Neural progenitor cell (in vitro differentiated cells): Measurements from ENCODE around the gene PRODH2. TPM values are rescaled to one million over a fixed set of nuclear protein-coding genes. Genes with fewer than 3 reads are reported as not detected.

ENCODE experiments used
- DNase-seq: peaks from one replicate; pipeline ENCODE4 v3.0.0-alpha.2; 2016; ENCODE audit warnings: low spot score
- H2AFZ ChIP-seq: fragments of 200-600 bp; sonication (generic); replicated peaks from 2 replicates; pipeline ENCODE4 v1.6.1; 2016; ENCODE audit warnings: antibody characterized with exemption
- H3F3A ChIP-seq: fragments of 200-600 bp; sonication (generic); 2 replicates; pipeline ENCODE4 v1.6.1; 2016; ENCODE audit warnings: antibody characterized with exemption, low read depth
- H3K27ac ChIP-seq: fragments of 200-600 bp; sonication (generic); 2 replicates; pipeline ENCODE4 v1.5.1; 2016; ENCODE audit warnings: mild to moderate bottlenecking
- H3K27me3 ChIP-seq: fragments of 200-600 bp; sonication (generic); 2 replicates; pipeline ENCODE4 v1.6.1; 2016; ENCODE audit warnings: mild to moderate bottlenecking, moderate library complexity
- H3K36me3 ChIP-seq: fragments of 200-600 bp; sonication (generic); 2 replicates; pipeline ENCODE4 v1.5.1; 2016
- H3K4me1 ChIP-seq: fragments of 200-600 bp; sonication (generic); 2 replicates; pipeline ENCODE4 v1.6.1; 2016; ENCODE audit warnings: mixed run types
- H3K4me2 ChIP-seq: fragments of 200-600 bp; sonication (generic); 2 replicates; pipeline ENCODE4 v1.6.1; 2016
- H3K4me3 ChIP-seq: fragments of 200-600 bp; sonication (generic); 2 replicates; pipeline ENCODE4 v1.5.1; 2016
- H3K79me2 ChIP-seq: fragments of 200-600 bp; sonication (generic); 2 replicates; pipeline ENCODE4 v1.6.1; 2016; ENCODE audit warnings: low read depth
- H3K9ac ChIP-seq: fragments of 200-600 bp; sonication (generic); 2 replicates; pipeline ENCODE4 v1.6.1; 2016
- H3K9me3 ChIP-seq: fragments of 200-600 bp; sonication (generic); 2 replicates; pipeline ENCODE4 v1.5.1; 2016; ENCODE audit warnings: low read depth
- H4K20me1 ChIP-seq: fragments of 200-600 bp; sonication (generic); 2 replicates; pipeline ENCODE4 v1.6.1; 2016; ENCODE audit warnings: low read depth
- H3K27ac Mint-ChIP-seq: 3 replicates; pipeline ENCODE4 v1.8.0; 2021; ENCODE audit warnings: mixed read lengths
- H3K27me3 Mint-ChIP-seq: 2 replicates; pipeline ENCODE4 v1.8.0; 2022; ENCODE audit warnings: low read depth, mild to moderate bottlenecking, inconsistent platforms, moderate library complexity, mixed read lengths; ENCODE audit not compliant: insufficient read depth
- H3K36me3 Mint-ChIP-seq: 3 replicates; pipeline ENCODE4 v1.8.0; 2021; ENCODE audit warnings: mixed read lengths
- H3K4me1 Mint-ChIP-seq: 3 replicates; pipeline ENCODE4 v1.8.0; 2021; ENCODE audit warnings: mixed read lengths
- H3K4me3 Mint-ChIP-seq: 3 replicates; pipeline ENCODE4 v1.8.0; 2021; ENCODE audit warnings: mild to moderate bottlenecking, moderate library complexity, mixed read lengths
- H3K9me3 Mint-ChIP-seq: 3 replicates; pipeline ENCODE4 v1.8.0; 2020; ENCODE audit warnings: mixed read lengths
- EZH2 ChIP-seq: fragments of 200-600 bp; sonication (generic); IDR thresholded peaks from 2 replicates; pipeline ENCODE4 v1.6.1; 2017; ENCODE audit warnings: antibody characterized with exemption, mild to moderate bottlenecking, moderate library complexity
- EZH2phosphoT487 ChIP-seq: fragments of 200-600 bp; sonication (generic); IDR thresholded peaks from 2 replicates; pipeline ENCODE4 v1.6.1; 2017; ENCODE audit warnings: antibody characterized with exemption
- total RNA-seq: library from RNA; depleted of rRNA; stranded (reverse); fragments of >200 nt; gene quantifications from 2 replicates; pipeline ENCODE4 v1.2.3, GENCODE V29; 2015; ENCODE audit warnings: low replicate concordance
- TF ChIP-seq, protein P1 (sequence below): fragments of 200-600 bp; sonication (generic); IDR thresholded peaks from 2 replicates; pipeline ENCODE4 v1.5.1; 2017; ENCODE audit warnings: antibody characterized with exemption, mild to moderate bottlenecking

PRODH2 gene
- total RNA-seq, 1 donor from 2014 or later = not detected

DNA sequence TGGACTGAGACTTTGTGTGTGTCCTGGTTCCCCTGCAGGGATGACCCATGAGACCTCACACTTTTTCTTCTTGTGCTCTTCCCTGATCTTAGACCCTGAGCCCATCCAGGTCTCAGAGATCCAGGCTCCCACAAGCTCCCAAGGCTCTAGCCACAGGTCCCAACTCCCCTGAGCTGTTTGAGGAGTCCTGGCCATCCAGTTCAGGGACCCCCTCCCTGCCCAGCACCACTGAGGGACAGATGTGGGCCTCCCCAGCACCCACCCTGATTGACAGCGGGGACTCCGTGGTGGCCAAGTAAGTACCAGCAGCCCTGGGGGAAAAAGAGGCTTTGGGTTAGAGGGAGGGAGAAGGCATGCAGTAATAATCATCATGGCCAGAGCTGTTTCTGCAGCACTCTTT lies 52.9 kb downstream of the PRODH2 start:
- peaks cover 16% of the 10 kb centered on the region for H3K79me2 ChIP-seq
- peaks cover 8% of the 10 kb centered on the region for H3K27me3 Mint-ChIP-seq
- H3K27ac ChIP-seq = no peak overlapping the region
- no peak overlapping the region for H2AFZ ChIP-seq
- H3K9me3 Mint-ChIP-seq = no peaks in the 10 kb centered on the region
- peak overlapping the region; percentile 99 for H3K4me3 Mint-ChIP-seq
- H3K36me3 ChIP-seq = no peaks in the 10 kb centered on the region
- H3K27me3 ChIP-seq = peaks cover 24% of the 10 kb centered on the region
- TF ChIP-seq EZH2phosphoT487 (no peak), EZH2 (no peak)
- TF ChIP-seq, protein P1, sequence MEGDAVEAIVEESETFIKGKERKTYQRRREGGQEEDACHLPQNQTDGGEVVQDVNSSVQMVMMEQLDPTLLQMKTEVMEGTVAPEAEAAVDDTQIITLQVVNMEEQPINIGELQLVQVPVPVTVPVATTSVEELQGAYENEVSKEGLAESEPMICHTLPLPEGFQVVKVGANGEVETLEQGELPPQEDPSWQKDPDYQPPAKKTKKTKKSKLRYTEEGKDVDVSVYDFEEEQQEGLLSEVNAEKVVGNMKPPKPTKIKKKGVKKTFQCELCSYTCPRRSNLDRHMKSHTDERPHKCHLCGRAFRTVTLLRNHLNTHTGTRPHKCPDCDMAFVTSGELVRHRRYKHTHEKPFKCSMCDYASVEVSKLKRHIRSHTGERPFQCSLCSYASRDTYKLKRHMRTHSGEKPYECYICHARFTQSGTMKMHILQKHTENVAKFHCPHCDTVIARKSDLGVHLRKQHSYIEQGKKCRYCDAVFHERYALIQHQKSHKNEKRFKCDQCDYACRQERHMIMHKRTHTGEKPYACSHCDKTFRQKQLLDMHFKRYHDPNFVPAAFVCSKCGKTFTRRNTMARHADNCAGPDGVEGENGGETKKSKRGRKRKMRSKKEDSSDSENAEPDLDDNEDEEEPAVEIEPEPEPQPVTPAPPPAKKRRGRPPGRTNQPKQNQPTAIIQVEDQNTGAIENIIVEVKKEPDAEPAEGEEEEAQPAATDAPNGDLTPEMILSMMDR = no peak
- peaks cover 6% of the 10 kb centered on the region for H3K4me1 ChIP-seq
- H4K20me1 ChIP-seq = peaks cover 19% of the 10 kb centered on the region
- no peaks in the 10 kb centered on the region for H3K9me3 ChIP-seq
- no peak overlapping the region for H3K4me2 ChIP-seq
- H3K36me3 Mint-ChIP-seq = peaks cover 11% of the 10 kb centered on the region
- no peak for DNase-seq
- peaks cover 13% of the 10 kb centered on the region for H3F3A ChIP-seq
- no peak overlapping the region for H3K9ac ChIP-seq
- H3K4me1 Mint-ChIP-seq = peaks cover 26% of the 10 kb centered on the region
- no peak overlapping the region for H3K27ac Mint-ChIP-seq
- H3K4me3 ChIP-seq = no peak overlapping the region

DNA sequence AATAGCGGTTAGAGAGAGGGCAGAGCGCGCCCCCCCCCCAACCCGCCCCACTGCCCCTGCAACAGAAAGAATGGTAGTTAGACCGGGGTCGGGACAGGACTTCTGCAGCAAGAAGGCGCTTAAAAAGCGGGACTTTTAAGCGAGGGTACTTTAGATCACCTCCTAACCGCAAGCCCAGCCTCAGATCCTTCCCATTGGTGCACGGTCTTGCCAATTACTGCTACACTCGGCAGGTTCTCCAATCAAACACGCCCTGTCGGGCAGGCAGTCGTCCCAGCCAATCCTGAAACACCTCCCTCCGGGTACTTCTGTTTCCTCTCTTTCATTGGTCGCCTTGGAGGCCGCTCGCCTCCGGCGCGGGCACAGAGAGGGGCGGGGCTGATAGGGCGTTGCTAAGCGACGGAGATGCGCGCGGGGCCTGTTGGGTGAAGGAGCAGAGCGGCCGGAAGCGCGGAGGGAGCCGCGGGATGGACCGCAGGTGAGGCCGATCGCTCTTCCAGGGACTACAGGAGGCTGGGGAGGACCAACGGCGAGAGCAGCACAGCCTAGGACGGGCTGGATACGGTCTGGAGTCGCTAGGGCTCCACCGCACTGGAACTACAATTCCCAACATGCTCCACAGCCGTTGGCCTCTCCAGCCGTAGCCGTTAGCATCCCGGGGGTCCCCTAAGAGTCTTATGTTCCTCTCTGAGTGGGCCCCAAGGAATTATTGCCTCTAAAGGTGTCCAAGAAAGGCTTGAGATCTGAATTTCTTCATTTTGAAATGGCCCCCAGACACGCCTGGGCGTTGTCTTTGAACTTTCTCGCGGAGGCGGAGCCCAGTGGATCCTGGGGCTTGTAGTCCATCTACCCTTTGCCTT lies 54.7 kb downstream of the PRODH2 start, which contains the start of gene PROSER3:
Gene PROSER3 (plus strand): TSS at position 428 of the 860 bp plus-strand sequence. CDS start 40 bp downstream, at position 468.
- H3K36me3 ChIP-seq = no peaks in the 10 kb centered on the region
- H3K27me3 ChIP-seq = peaks cover 27% of the 10 kb centered on the region
- H3K27ac ChIP-seq = no peak within 1 kb of the TSS
- DNase-seq = peak; percentile 99
- peak within 1 kb of the TSS; percentile 93 for H3K4me2 ChIP-seq
- H2AFZ ChIP-seq = peak within 1 kb of the TSS; percentile 81
- H4K20me1 ChIP-seq = peaks cover 19% of the 10 kb centered on the region
- H3K4me1 ChIP-seq = peaks cover 6% of the 10 kb centered on the region
- Mint-ChIP-seq H3K4me1 (peaks cover 26% of the 10 kb centered on the region), H3K27me3 (peaks cover 9% of the 10 kb centered on the region), H3K9me3 (no peaks in the 10 kb centered on the region), H3K4me3 (peak within 1 kb of the TSS; percentile 99), H3K27ac (peak within 1 kb of the TSS; percentile 98), H3K36me3 (peaks cover 11% of the 10 kb centered on the region)
- peak within 1 kb of the TSS; percentile 89 for H3K4me3 ChIP-seq
- peak within 1 kb of the TSS; percentile 25 for H3K9ac ChIP-seq
- H3F3A ChIP-seq = peaks cover 13% of the 10 kb centered on the region
- H3K79me2 ChIP-seq = peaks cover 16% of the 10 kb centered on the region
- no peak for TF ChIP-seq EZH2
- TF ChIP-seq, protein P1 = no peak
- TF ChIP-seq EZH2phosphoT487 = no peak
- H3K9me3 ChIP-seq = no peaks in the 10 kb centered on the region

DNA sequence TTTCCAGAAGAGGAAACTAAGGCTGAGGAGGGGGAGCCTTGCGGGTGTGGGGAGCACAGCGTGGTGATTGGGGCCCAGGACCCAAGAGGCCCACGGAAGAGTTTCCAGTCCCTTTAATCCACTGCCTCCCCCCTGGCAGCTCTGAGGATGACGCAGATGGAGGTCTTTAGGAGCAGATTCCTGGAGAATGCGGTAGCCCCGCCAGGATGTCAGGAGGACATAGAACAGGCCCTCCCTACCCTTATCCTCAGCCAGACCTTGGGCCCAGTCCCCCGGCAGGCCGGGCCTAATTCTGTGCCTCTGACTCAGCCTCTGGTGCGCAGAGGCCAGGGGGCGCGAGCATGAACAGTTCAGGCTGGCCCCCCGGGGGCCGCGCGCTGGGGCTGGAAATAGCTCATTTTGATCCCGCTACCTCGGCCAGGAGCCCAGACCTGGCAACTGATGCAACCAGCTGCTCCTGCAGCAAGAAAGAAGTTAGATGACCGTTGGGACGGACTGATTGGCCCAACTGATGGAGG lies 55.4 kb downstream of the PRODH2 start:
- Mint-ChIP-seq H3K27ac (peak overlapping the region; percentile 98), H3K36me3 (peaks cover 11% of the 10 kb centered on the region), H3K27me3 (peaks cover 9% of the 10 kb centered on the region), H3K4me1 (peaks cover 26% of the 10 kb centered on the region), H3K9me3 (no peaks in the 10 kb centered on the region), H3K4me3 (peak overlapping the region; percentile 99)
- Histone ChIP-seq H3K36me3 (no peaks in the 10 kb centered on the region), H3K9ac (no peak overlapping the region), H2AFZ (peak overlapping the region; percentile 43), H3K4me3 (peak overlapping the region; percentile 89), H4K20me1 (peaks cover 19% of the 10 kb centered on the region), H3K4me1 (peaks cover 6% of the 10 kb centered on the region), H3K27ac (no peak overlapping the region), H3K9me3 (no peaks in the 10 kb centered on the region), H3K4me2 (peak overlapping the region; percentile 80), H3K79me2 (peaks cover 16% of the 10 kb centered on the region), H3K27me3 (peaks cover 27% of the 10 kb centered on the region), H3F3A (peaks cover 13% of the 10 kb centered on the region)
- TF ChIP-seq, protein P1 = no peak
- TF ChIP-seq EZH2 (no peak), EZH2phosphoT487 (no peak)
- peak; percentile 66 for DNase-seq
